HCT116 (cell line): Measurements from ENCODE around the gene HOXB8. TPM values are rescaled to one million over a fixed set of nuclear protein-coding genes. Genes with fewer than 3 reads are reported as not detected.

ENCODE experiments used
- ATAC-seq: fragments of 200-7000 bp; cut with Tn5 transposase; 2 replicates; pipeline ENCODE4 v1.9.1; 2020; ENCODE audit warnings: mild to moderate bottlenecking, moderate library complexity
- BruUV-seq: library from RNA; stranded (reverse); fragments of 400-500 nt; replicated peaks from 2 replicates; lab custom pipeline; 2021; lab: Mats Ljungman, UMichigan
- CTCF ChIA-PET: fragments of 300-600 bp; sonication (Branson Sonifier 250); formaldehyde crosslinking; loops from one replicate; lab custom pipeline; 2021; ENCODE audit warnings: antibody characterized with exemption; lab: Charles Lee
- POLR2A ChIA-PET: fragments of 300-600, 350-600 bp; sonication (Branson Sonifier 250); formaldehyde crosslinking; loops from one replicate; lab custom pipeline; 2021; ENCODE audit warnings: antibody characterized with exemption; lab: Charles Lee
- RAD21 ChIA-PET, 2 experiments: fragments of 300-600 bp; sonication (Branson Sonifier 250); formaldehyde crosslinking; loops; one replicate each; lab custom pipeline; 2023; ENCODE audit warnings: low total read pairs in 2 of 2; ENCODE audit not compliant: uncharacterized antibody in 2 of 2, unreplicated experiment in 2 of 2, low non-redundant PET in 1 of 2; lab: Charles Lee
- DNase-seq: peaks from one replicate; pipeline ENCODE4 v3.0.0-alpha.2; 2010; ENCODE audit warnings: low read depth, low spot score
- H2AFZ ChIP-seq: fragments of 200-600 bp; shearing (Covaris generic), sonication (generic); 2 replicates; pipeline ENCODE4 v1.6.1; 2017; ENCODE audit warnings: low read depth, mixed run types, mixed read lengths, antibody characterized with exemption, low read length; ENCODE audit not compliant: poor library complexity, severe bottlenecking
- H3K27ac ChIP-seq: 2 replicates; pipeline ENCODE4 v1.5.1; 2012; ENCODE audit warnings: low read depth, low read length
- H3K27me3 ChIP-seq: fragments of 200-600 bp; sonication (generic); 2 replicates; pipeline ENCODE4 v1.6.1; 2016; ENCODE audit warnings: mixed run types, low read length, mixed read lengths; ENCODE audit not compliant: insufficient read depth
- H3K36me3 ChIP-seq, 2 experiments: fragments of 200-500 bp in 1 of 2; fragments of 200-600 bp in 1 of 2; sonication (Bioruptor generic) in 1 of 2; sonication (generic) in 1 of 2; 2 replicates each; pipeline versions ENCODE4 v1.5.1 to v1.6.1; 2014 to 2016; ENCODE audit warnings: low read length in 2 of 2, inconsistent platforms in 1 of 2, mixed read lengths in 1 of 2, mixed run types in 1 of 2; ENCODE audit not compliant: insufficient read depth in 2 of 2, control insufficient read depth in 1 of 2
- H3K4me1 ChIP-seq, 2 experiments: fragments of 200-600 bp in 1 of 2; sonication (generic) in 1 of 2; 2 replicates each; pipeline versions ENCODE4 v1.5.1 to v1.6.1; 2012 to 2017; ENCODE audit warnings: low read length in 2 of 2, inconsistent platforms in 1 of 2, mild to moderate bottlenecking in 1 of 2, mixed read lengths in 1 of 2, mixed run types in 1 of 2, moderate library complexity in 1 of 2; ENCODE audit not compliant: insufficient read depth in 2 of 2, control insufficient read depth in 1 of 2
- H3K4me2 ChIP-seq: fragments of 200-600 bp; sonication (generic); 2 replicates; pipeline ENCODE4 v1.6.1; 2017; ENCODE audit warnings: mixed run types, low read length, mixed read lengths
- H3K4me3 ChIP-seq, 2 experiments: fragments of 200-600 bp in 1 of 2; sonication (generic) in 1 of 2; replicated peaks in 1 of 2; 2 replicates each; pipeline ENCODE4 v1.5.1; 2011 to 2016; ENCODE audit warnings: low read length in 2 of 2, control low read depth in 1 of 2, low read depth in 1 of 2, mild to moderate bottlenecking in 1 of 2, mixed read lengths in 1 of 2, mixed run types in 1 of 2
- H3K79me2 ChIP-seq: fragments of 200-600 bp; sonication (generic); 2 replicates; pipeline ENCODE4 v1.6.1; 2017; ENCODE audit warnings: mild to moderate bottlenecking, mixed run types, low read length, moderate library complexity, mixed read lengths; ENCODE audit not compliant: insufficient read depth
- H3K9ac ChIP-seq: fragments of 200-600 bp; sonication (generic); 2 replicates; pipeline ENCODE4 v1.6.1; 2016; ENCODE audit warnings: low read length, mixed read lengths
- H3K9me2 ChIP-seq: fragments of 200-600 bp; sonication (generic), shearing (Covaris generic); 2 replicates; pipeline ENCODE4 v1.6.1; 2017; ENCODE audit warnings: mixed run types, mild to moderate bottlenecking, moderate library complexity; ENCODE audit not compliant: insufficient read depth
- H3K9me3 ChIP-seq, 2 experiments: fragments of 200-500 bp in 1 of 2; fragments of 200-600 bp in 1 of 2; sonication (Bioruptor generic) in 1 of 2; sonication (generic) in 1 of 2; 2 replicates each; pipeline ENCODE4 v1.6.1; 2014 to 2017; ENCODE audit warnings: low read length in 2 of 2, mixed read lengths in 2 of 2, inconsistent platforms in 1 of 2, low read depth in 1 of 2, mild to moderate bottlenecking in 1 of 2, mixed run types in 1 of 2, moderate library complexity in 1 of 2; ENCODE audit not compliant: control insufficient read depth in 1 of 2, insufficient read depth in 1 of 2
- H4K20me1 ChIP-seq: fragments of 200-600 bp; sonication (generic), shearing (Covaris generic); 2 replicates; pipeline ENCODE4 v1.6.1; 2017; ENCODE audit warnings: mixed run types, mild to moderate bottlenecking, moderate library complexity; ENCODE audit not compliant: insufficient read depth
- CBX3 ChIP-seq: IDR thresholded peaks from 2 replicates; pipeline ENCODE4 v1.6.1; 2012; ENCODE audit warnings: low read depth
- CTCF ChIP-seq, 3 experiments: fragments of 200-600 bp in 1 of 3; sonication (generic) in 1 of 3; IDR thresholded peaks in 2 of 3; conservative IDR thresholded peaks in 1 of 3; 2 replicates each; pipeline ENCODE4 v1.5.1; 2012 to 2017; ENCODE audit warnings: low read depth in 2 of 3, low read length in 2 of 3, antibody characterized with exemption in 1 of 3, borderline replicate concordance in 1 of 3, control low read depth in 1 of 3, mild to moderate bottlenecking in 1 of 3, mixed read lengths in 1 of 3, mixed run types in 1 of 3, moderate library complexity in 1 of 3; ENCODE audit not compliant: insufficient read depth in 1 of 3
- EGR1 ChIP-seq: IDR thresholded peaks from 2 replicates; pipeline ENCODE4 v1.6.1; 2012; ENCODE audit warnings: low read depth
- EZH2phosphoT487 ChIP-seq: fragments of 200-600 bp; IDR thresholded peaks from 2 replicates; pipeline ENCODE4 v1.6.1; 2018; ENCODE audit warnings: antibody characterized with exemption, borderline replicate concordance
- JUND ChIP-seq: IDR thresholded peaks from 2 replicates; pipeline ENCODE4 v1.6.1; 2012
- SIN3A ChIP-seq: IDR thresholded peaks from 2 replicates; pipeline ENCODE4 v1.6.1; 2012; ENCODE audit warnings: low read depth
- SP1 ChIP-seq: IDR thresholded peaks from 2 replicates; pipeline ENCODE4 v1.6.1; 2012; ENCODE audit warnings: low read depth
- ZFX ChIP-seq: fragments of 450-650 bp; IDR thresholded peaks from 2 replicates; pipeline ENCODE4 v1.6.1; 2017
- intact Hi-C: fragments of 100-400 bp; cut with micrococcal nuclease; formaldehyde crosslinking; loops from 2 replicates; pipeline ENCODE4 v1.10.0; 2022
- total RNA-seq: library from RNA; stranded (reverse); gene quantifications from one replicate; pipeline ENCODE4 v1.2.1, GENCODE V29; 2021; ENCODE audit not compliant: unreplicated experiment

Gene HOXB8
- total RNA-seq, 1 experiment from 2014 or later, result 44.7 TPM

GRCh38 chr17:48592057-48592514 is 23.0 kb downstream of the HOXB8 start:
- H3K9ac ChIP-seq, result no peak overlapping the region
- no peak overlapping the region for H3K4me2 ChIP-seq
- H3K9me3 ChIP-seq, result no peaks in the 10 kb centered on the region
- ChIA-PET CTCF (interaction anchor here (2.2 kb wide), 1 partner anchor 329 kb away, joined by 9 read pairs; no protein-coding TSS in a partner anchor), RAD21 (no interaction called here), POLR2A (interaction anchor here (0.6 to 1.7 kb wide), 2 partner anchors 9 to 13 kb away, joined by 4 to 6 read pairs; partner anchors contain the start of gene HOXB6)
- H2AFZ ChIP-seq, result no peak overlapping the region
- H3K27ac ChIP-seq, result no peak overlapping the region
- H3K36me3 ChIP-seq, result peaks cover 13 to 28% of the 10 kb centered on the region in 2 experiments; a peak in 3 of 4 replicates
- peaks cover 57% of the 10 kb centered on the region for H3K79me2 ChIP-seq
- ATAC-seq (no peak), DNase-seq (no peak)
- TF ChIP-seq EZH2phosphoT487 (no peak), JUND (no peak), SIN3A (no peak), CTCF (IDR thresholded peaks at IDR 0.05 in 2 of 3, conservative IDR thresholded peaks at IDR 0.05 in 1 of 3; ENCODE audit: borderline replicate concordance in 1 of 3, insufficient read depth in 1 of 3, low read depth in 2 of 3, low read length in 2 of 3) (no peak), CBX3 (no peak), ZFX (no peak), EGR1 (no peak), SP1 (no peak)
- H4K20me1 ChIP-seq, result no peaks in the 10 kb centered on the region
- intact Hi-C loops, result no loop called here
- no peak overlapping the region for H3K4me3 ChIP-seq
- no peaks in the 10 kb centered on the region for H3K9me2 ChIP-seq
- peaks cover 6 to 26% of the 10 kb centered on the region in 2 experiments; a peak in 3 of 4 replicates for H3K4me1 ChIP-seq
- H3K27me3 ChIP-seq, result no peaks in the 10 kb centered on the region
- no TSS peak for BruUV-seq
